Stimulated activated naive B cell treated with anti-CD40 and anti-IgM and Interleukin-4, amounts not matched to agents 10 μg/mL and 1 μg/mL and 100 μg/mL, for 72 hours (primary cell): ENCODE data around the gene CKAP4.

Experiments used
- ATAC-seq, 2 donors: fragments of 150-1000 bp; cut with Tn5 transposase; replicated peaks; 2 replicates each; pipeline ENCODE4 v1.10.0; 2021; ENCODE audit warnings: moderate library complexity in 1 of 2
- DNase-seq: peaks from one replicate; pipeline ENCODE4 v3.0.0; 2021
- H3K27ac Mint-ChIP-seq: one replicate; pipeline ENCODE4 v1.8.0; 2022; ENCODE audit warnings: mild to moderate bottlenecking, mixed read lengths
- H3K27me3 Mint-ChIP-seq, 2 donors: one replicate each; pipeline ENCODE4 v1.8.0; 2022; ENCODE audit warnings: mixed read lengths in 2 of 2
- H3K36me3 Mint-ChIP-seq, 2 donors: one replicate each; pipeline ENCODE4 v1.8.0; 2022; ENCODE audit warnings: mixed read lengths in 2 of 2, mild to moderate bottlenecking in 1 of 2
- H3K4me1 Mint-ChIP-seq, 2 donors: one replicate each; pipeline ENCODE4 v1.8.0; 2022; ENCODE audit warnings: mixed read lengths in 2 of 2, mild to moderate bottlenecking in 1 of 2
- H3K4me3 Mint-ChIP-seq, 2 donors: one replicate each; pipeline ENCODE4 v1.8.0; 2022; ENCODE audit warnings: mild to moderate bottlenecking in 2 of 2, mixed read lengths in 2 of 2, moderate library complexity in 1 of 2
- H3K9me3 Mint-ChIP-seq, 2 donors: one replicate each; pipeline ENCODE4 v1.8.0; 2022; ENCODE audit warnings: mixed read lengths in 2 of 2, mild to moderate bottlenecking in 1 of 2

CKAP4 gene

DNA sequence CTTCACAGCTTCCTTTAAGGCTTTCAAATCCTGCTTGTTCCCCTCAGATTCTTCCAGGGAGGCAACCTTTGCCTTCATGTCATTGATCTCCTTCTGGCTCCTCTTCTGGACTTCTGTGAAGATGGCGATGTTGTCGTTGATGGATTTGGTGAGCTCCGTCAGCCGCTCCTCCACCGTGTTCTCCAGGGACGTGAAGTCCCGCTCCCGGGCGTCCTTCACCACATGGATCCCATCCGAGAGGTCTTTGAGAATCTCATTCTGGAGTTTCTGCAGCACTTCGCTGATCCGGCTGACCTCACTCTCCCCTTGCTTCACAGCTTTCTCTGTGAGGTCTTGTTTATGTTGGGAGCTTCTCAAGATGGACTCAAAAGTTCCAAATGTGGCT is 7.9 kb downstream of the CKAP4 start:
- no peaks in the 10 kb centered on the region for H3K9me3 Mint-ChIP-seq
- peaks cover 14 to 17% of the 10 kb centered on the region in 2 donors for H3K36me3 Mint-ChIP-seq
- no peak overlapping the region for H3K4me3 Mint-ChIP-seq
- H3K27ac Mint-ChIP-seq: no peak overlapping the region
- ATAC-seq (no peak), DNase-seq (no peak)
- H3K27me3 Mint-ChIP-seq: peaks cover 14 to 48% of the 10 kb centered on the region in 2 donors
- peaks cover 5 to 6% of the 10 kb centered on the region in 2 donors for H3K4me1 Mint-ChIP-seq

DNA sequence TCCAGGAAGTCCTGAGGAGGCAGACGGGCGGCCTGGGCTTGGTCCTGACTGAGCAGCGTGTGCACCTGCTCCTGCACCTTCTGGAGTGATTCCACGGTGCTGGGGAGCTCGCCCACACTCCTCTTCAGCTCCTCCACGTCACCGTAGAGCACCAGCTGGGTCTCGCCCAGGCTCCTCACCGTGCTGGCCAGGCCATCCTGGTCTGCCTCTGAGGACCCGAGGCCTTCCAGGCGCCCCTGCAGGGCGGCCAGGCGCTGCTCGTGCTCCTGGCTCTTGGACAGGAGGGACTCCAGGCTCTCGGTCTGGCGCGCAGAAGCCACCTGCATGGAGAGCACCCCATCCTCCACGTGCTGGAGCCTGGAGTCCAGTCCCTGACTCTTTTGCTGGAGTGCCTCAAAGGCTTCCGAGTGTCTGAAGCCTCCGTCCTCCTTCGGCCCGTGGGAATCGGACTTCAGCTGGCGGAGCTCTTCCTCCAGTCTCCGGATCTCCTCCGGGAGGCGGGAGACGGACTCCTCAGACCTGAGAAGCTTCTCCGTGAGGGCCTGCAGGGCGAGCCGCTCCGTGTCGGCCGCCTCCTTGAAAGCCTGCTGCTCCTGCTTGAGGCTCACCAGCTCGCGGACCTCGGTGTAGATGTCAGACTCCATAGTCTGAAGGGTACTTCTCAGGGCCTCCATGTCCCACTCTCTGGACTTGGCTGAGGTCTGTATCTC is 8.4 kb downstream of the CKAP4 start:
- Mint-ChIP-seq H3K4me1 (peaks cover 5 to 6% of the 10 kb centered on the region in 2 donors), H3K9me3 (no peaks in the 10 kb centered on the region), H3K27me3 (peaks cover 16 to 51% of the 10 kb centered on the region in 2 donors), H3K36me3 (peaks cover 14 to 17% of the 10 kb centered on the region in 2 donors), H3K4me3 (no peak overlapping the region), H3K27ac (no peak overlapping the region)
- ATAC-seq: no peak
- no peak for DNase-seq

DNA sequence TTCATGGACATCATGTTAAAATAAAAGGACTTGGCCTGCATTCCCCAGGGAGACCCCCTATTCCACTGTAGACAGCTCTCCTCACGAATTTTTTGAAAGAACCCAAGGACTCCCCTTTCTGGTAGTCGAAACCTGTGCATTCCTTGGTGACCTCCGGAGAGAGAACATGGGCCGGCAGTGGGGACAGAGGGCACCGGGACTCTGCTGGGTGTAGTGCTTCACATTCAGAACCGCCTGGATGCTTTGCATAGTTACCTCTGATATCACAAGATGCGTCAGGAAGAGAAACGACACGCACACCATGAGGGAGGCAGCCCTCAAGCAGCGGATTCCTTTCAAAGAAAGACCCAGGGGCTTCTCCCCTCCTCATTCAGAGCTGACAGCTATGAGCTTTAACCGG is 9.7 kb downstream of the CKAP4 start:
- no peak overlapping the region for H3K4me3 Mint-ChIP-seq
- H3K36me3 Mint-ChIP-seq: peaks cover 14 to 17% of the 10 kb centered on the region in 2 donors
- H3K4me1 Mint-ChIP-seq: peaks cover 3 to 6% of the 10 kb centered on the region in 2 donors
- H3K9me3 Mint-ChIP-seq: peaks cover 0 to 2% of the 10 kb centered on the region in 2 donors
- no peak overlapping the region for H3K27ac Mint-ChIP-seq
- ATAC-seq (no peak), DNase-seq (no peak)
- H3K27me3 Mint-ChIP-seq: peaks cover 11 to 48% of the 10 kb centered on the region in 2 donors

DNA sequence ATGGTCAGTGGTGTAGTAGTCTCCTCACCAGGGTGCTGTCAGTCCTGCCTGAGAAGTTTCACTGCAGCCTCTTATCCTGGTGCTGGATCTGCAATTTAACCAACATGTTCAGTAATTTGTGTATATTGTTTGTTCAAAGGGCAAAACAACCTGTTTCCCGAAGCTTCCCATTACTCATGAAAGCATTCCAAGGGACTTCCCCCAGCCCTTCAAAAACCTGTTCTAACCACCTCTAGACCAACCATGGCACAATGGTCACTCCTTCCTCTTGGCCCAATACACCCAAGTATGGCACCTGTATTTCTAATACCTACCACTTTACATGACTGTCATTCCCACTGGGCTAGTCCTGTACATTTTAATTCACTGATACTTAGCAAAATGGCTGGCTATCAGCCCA is 12.1 kb downstream of the CKAP4 start:
- H3K27me3 Mint-ChIP-seq: peaks cover 19 to 41% of the 10 kb centered on the region in 2 donors
- peaks cover 0 to 2% of the 10 kb centered on the region in 2 donors for H3K9me3 Mint-ChIP-seq
- peaks cover 3 to 6% of the 10 kb centered on the region in 2 donors for H3K4me1 Mint-ChIP-seq
- no peak overlapping the region for H3K4me3 Mint-ChIP-seq
- H3K36me3 Mint-ChIP-seq: peaks cover 13 to 17% of the 10 kb centered on the region in 2 donors
- no peak overlapping the region for H3K27ac Mint-ChIP-seq
- ATAC-seq (no peak), DNase-seq (no peak)

DNA sequence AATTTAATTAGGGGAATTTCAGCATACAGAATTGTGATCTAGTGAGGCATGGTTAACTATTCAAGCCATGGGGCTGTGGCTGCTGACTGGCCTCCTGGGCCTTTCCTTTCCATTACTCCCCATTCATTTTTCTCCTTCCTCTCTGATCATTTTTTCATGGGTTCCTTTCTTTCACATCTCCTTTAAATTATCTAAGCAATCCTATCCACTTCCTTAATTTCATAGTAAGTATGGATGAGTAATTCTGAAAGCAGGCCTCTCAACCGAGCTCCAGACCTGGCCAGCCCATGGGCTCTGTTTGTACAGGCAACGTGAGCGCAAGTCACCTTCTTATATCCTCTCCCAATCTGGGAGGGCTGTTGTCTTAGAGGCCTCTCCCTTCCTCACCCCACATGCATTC is 13.4 kb downstream of the CKAP4 start:
- DNase-seq (no peak), ATAC-seq (no peak)
- Mint-ChIP-seq H3K27me3 (peaks cover 19 to 36% of the 10 kb centered on the region in 2 donors), H3K4me1 (peaks cover 3 to 6% of the 10 kb centered on the region in 2 donors), H3K4me3 (no peak overlapping the region), H3K27ac (no peak overlapping the region), H3K9me3 (peaks cover 0 to 2% of the 10 kb centered on the region in 2 donors), H3K36me3 (peaks cover 6 to 9% of the 10 kb centered on the region in 2 donors)

DNA sequence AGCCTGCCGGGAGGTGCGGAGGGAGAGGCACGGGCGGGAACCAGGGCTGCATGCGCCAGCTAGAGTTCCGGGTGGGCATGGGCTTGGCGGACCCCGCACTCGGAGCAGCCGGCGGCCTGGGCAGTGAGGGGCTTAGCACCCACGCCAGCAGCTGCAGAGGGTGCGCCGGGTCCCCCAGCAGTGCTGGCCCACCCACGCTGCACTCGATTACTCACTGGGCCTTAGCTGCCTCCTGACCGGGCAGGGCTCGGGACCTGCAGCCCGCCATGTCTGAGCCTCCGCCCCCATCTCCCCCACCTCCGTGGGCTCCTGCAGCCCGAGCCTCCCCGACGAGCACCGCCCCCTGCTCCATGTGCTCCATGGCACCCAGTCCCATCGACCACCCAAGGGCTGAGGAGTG is 14.8 kb downstream of the CKAP4 start:
- ATAC-seq (no peak), DNase-seq (no peak)
- Mint-ChIP-seq H3K27me3 (peaks cover 24 to 30% of the 10 kb centered on the region in 2 donors), H3K36me3 (peaks cover 1 to 5% of the 10 kb centered on the region in 2 donors), H3K27ac (no peak overlapping the region), H3K4me3 (no peak overlapping the region), H3K4me1 (peaks cover 3 to 6% of the 10 kb centered on the region in 2 donors), H3K9me3 (peaks cover 0 to 2% of the 10 kb centered on the region in 2 donors)

DNA sequence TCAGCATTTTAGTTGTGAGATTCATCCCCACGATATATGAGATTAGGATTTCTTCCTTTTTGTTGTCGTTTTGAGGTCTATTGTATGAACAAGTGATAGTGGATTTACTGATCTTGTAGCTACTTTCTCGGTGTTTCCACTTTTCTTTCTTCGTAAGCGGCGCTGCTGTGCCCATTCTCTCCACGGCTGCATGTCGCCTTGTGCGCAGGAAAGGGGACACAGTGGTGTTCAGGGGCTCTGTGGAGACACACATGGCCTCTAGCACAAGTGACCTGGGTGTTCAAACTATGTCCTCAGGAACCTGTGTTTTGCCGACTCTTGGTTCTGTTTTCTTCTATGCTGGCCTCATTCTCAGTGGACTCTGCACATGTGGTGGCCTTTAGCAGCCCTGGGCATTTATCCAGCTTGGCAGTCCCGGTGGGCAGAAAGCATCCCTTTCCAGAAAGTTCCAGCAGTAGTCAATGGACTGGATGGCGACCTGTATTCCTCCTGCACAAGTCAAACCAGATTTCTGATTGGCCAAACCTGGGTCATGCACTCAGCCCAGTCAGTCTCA is 18.7 kb downstream of the CKAP4 start:
- peaks cover 11 to 15% of the 10 kb centered on the region in 2 donors for H3K4me1 Mint-ChIP-seq
- no peak overlapping the region for H3K27ac Mint-ChIP-seq
- no peaks in the 10 kb centered on the region for H3K36me3 Mint-ChIP-seq
- DNase-seq (no peak), ATAC-seq (no peak)
- peaks cover 17 to 19% of the 10 kb centered on the region in 2 donors for H3K27me3 Mint-ChIP-seq
- no peak overlapping the region for H3K4me3 Mint-ChIP-seq
- H3K9me3 Mint-ChIP-seq: peaks cover 0 to 2% of the 10 kb centered on the region in 2 donors

DNA sequence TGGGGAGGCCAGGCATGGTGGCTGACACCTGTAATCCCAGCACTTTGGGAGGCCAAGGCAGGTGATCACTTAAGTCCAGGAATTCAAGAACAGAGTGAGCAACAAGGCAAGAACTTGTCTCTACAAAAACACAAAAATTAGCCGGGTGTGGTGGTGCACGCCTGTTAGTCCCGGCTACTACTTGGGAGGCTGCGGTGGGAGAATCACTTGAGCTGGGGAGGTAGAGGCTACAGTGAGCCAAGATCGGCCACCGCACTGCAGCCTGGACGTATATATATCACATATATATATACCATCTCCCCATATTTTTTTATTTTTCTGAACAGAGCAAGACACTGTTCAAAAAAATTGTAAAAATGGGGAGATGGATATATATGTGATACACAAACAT is 19.5 kb downstream of the CKAP4 start:
- ATAC-seq (no peak), DNase-seq (no peak)
- no peaks in the 10 kb centered on the region for H3K9me3 Mint-ChIP-seq
- H3K4me1 Mint-ChIP-seq: peaks cover 12 to 16% of the 10 kb centered on the region in 2 donors
- H3K27me3 Mint-ChIP-seq: peaks cover 19 to 23% of the 10 kb centered on the region in 2 donors
- no peaks in the 10 kb centered on the region for H3K36me3 Mint-ChIP-seq
- no peak overlapping the region for H3K4me3 Mint-ChIP-seq
- H3K27ac Mint-ChIP-seq: no peak overlapping the region

DNA sequence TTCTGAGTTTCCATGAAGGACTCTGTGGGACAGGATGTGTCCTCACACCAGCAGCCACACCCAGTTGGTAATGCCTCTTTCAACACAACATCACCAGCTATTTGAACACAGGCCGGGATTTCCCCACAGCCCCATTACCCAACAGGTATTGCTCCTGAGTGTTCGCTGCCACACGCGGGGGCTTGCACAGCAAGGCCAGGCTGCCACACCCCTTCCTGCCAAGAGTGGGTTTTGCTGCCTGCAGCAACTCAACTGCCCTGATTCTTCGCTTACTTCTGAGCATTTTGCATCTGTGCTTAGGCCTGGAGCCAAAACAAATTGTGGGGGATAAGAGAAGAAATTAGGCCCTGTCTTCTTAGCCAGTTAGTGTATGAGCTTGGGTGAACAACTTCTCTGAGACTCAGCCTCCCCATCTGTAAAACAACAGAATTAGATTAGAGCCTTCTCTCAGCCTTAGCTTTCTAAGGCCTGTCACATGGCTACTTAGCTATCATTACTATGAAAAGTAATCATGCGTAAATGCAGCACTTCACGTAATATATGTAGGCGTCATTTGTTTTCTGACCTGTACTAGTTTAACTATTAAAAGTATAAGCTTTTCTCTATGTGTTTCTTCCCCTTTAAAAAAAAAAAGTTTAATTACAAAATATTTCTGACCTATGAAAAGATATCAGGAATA is 20.0 kb downstream of the CKAP4 start:
- H3K4me1 Mint-ChIP-seq: peaks cover 12 to 16% of the 10 kb centered on the region in 2 donors
- ATAC-seq (peak; percentile 59 to 70), DNase-seq (no peak)
- H3K27me3 Mint-ChIP-seq: peaks cover 19 to 28% of the 10 kb centered on the region in 2 donors
- H3K9me3 Mint-ChIP-seq: no peaks in the 10 kb centered on the region
- H3K27ac Mint-ChIP-seq: peak overlapping the region; percentile 9
- no peak overlapping the region for H3K4me3 Mint-ChIP-seq
- no peaks in the 10 kb centered on the region for H3K36me3 Mint-ChIP-seq

DNA sequence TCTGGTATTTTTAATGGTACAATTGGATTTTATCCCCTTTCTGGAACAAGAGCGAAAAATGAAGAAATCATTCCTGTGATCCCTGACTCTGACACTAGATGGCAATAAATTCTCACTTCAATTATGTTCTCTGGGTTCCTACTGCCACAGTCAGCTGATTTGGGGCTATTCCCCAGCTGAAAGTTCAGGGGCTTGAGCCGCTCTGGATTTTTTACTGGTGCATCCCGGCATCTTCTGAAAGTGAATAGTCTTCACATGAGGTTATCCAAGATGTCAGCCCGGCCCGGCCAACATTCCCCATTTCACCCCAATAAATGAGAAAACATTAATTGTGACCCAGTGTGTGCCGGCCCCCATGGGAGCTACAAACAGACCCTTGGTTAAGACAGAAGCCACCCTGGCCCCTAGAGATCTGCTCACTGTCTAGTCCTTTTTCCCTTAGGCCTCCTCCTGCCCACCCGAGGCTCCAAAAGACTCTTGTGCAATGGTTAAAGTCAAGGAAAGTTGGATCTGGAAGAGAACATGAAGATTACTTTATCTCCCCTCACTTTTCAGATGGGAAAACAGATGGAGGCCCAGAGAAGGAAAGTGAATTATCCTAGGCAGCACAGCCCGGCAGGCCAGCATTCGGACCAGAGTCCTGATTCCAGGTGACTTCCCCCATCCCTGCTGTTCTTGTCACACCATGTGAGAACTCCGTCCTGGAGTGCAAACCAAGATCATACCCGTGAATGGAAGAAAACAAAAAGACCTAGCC is 20.8 kb downstream of the CKAP4 start:
- ATAC-seq: peak; percentile 63 to 65
- Mint-ChIP-seq H3K36me3 (no peaks in the 10 kb centered on the region), H3K9me3 (no peaks in the 10 kb centered on the region), H3K27ac (peak overlapping the region; percentile 56), H3K4me1 (peaks cover 12 to 17% of the 10 kb centered on the region in 2 donors), H3K4me3 (no peak overlapping the region), H3K27me3 (peaks cover 20 to 35% of the 10 kb centered on the region in 2 donors)
- no peak for DNase-seq

DNA sequence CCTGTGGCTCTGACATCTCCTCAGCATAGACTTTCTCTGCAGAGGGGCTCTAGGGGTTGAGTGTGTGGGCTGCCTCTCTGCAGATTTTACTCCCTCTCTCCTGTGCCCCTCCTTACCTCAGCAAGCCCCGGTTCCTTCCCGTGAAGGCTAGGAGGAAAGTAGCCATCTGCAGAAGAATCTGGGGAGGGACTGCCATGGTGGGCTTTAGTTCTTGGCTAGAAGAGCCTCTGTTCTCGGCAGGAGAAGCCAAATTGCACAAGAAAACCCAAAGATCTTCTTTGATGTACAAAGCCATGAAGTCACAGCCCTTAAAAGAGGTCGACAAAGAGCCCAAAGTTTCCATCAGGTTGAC is 23.5 kb downstream of the CKAP4 start:
- no peak overlapping the region for H3K4me3 Mint-ChIP-seq
- no peaks in the 10 kb centered on the region for H3K36me3 Mint-ChIP-seq
- DNase-seq (no peak), ATAC-seq (no peak)
- peaks cover 22 to 34% of the 10 kb centered on the region in 2 donors for H3K27me3 Mint-ChIP-seq
- peaks cover 18 to 24% of the 10 kb centered on the region in 2 donors for H3K4me1 Mint-ChIP-seq
- no peaks in the 10 kb centered on the region for H3K9me3 Mint-ChIP-seq
- peak overlapping the region; percentile 14 for H3K27ac Mint-ChIP-seq

DNA sequence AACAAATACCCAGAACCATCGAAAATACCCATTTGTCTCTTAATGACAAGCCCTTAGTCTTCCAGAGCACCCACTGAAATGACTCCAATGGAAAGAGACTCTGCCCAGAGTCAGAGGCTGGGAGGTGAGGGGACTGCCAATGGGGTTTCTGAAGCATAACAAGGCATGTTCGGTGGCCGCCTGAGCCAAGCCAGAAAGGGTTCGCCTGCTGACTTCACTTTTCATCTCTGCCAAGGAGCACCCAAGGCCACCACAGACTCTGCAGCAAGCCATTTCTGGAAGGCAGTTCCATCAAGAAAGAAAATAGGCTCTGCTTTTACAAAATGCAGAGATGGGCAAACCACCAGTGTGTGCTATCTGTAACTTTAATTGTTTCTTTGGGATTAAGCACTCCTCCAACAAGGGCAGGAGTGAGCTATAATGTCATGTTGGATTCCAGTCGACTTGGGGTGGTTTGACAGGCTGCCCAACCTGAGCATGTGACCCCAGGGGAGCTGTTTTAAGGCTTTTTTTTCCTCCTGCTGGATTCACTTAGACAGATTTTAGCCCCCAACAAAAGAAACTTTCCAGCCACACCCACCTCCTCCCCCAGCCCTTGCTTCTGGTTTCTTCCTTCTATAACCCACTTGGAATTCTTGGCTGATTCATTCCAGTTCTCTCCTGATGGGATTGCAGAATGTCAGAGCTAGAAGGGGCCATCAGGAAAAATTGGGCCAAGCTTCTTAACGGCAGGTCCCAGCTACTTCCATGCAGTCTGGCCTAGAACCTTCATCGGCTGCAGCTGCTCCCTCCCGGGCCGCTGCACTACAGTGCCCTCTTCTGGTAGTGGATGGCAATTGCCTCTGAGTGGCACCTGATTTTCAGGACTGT is 24.1 kb downstream of the CKAP4 start:
- DNase-seq (peak; percentile 58), ATAC-seq (peak; percentile 77 to 79)
- peaks cover 18 to 24% of the 10 kb centered on the region in 2 donors for H3K4me1 Mint-ChIP-seq
- peaks cover under 1 to 2% of the 10 kb centered on the region in 2 donors for H3K36me3 Mint-ChIP-seq
- H3K27me3 Mint-ChIP-seq: peaks cover 22 to 39% of the 10 kb centered on the region in 2 donors
- no peak overlapping the region for H3K4me3 Mint-ChIP-seq
- H3K27ac Mint-ChIP-seq: no peak overlapping the region
- no peaks in the 10 kb centered on the region for H3K9me3 Mint-ChIP-seq

DNA sequence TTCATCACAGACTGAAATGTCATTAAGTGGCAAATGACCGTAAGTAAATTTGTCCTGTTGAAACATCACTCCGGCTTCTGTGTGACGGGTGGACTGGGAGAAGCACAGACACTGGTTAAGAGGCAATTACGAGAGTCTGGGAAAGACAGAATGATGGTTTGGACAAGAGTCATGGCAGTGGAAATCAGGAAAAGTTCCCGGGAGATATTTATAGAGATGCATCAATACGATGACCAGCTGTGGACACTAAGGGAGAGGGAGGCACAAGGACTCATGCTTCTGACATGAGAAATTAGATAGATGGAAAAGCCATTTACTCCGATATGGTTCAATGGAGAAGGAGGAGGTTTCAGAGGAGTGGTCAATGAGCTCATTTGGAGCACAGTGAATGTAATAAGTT is 27.3 kb downstream of the CKAP4 start:
- peaks cover 5 to 6% of the 10 kb centered on the region in 2 donors for H3K9me3 Mint-ChIP-seq
- H3K4me3 Mint-ChIP-seq: no peak overlapping the region
- H3K27ac Mint-ChIP-seq: no peak overlapping the region
- peaks cover 43 to 51% of the 10 kb centered on the region in 2 donors for H3K27me3 Mint-ChIP-seq
- H3K36me3 Mint-ChIP-seq: peaks cover 6 to 8% of the 10 kb centered on the region in 2 donors
- ATAC-seq: no peak
- DNase-seq: no peak
- peaks cover 9 to 12% of the 10 kb centered on the region in 2 donors for H3K4me1 Mint-ChIP-seq
